RPMI7951 (cell line): ENCODE measurements around the gene LCE6A. TPM values are rescaled to one million over a fixed set of nuclear protein-coding genes. Genes with fewer than 3 reads are reported as not detected.
A peak's percentile ranks its signal among the peaks of the same experiment; 100 is the strongest.

Experiments used
- DNase-seq: peaks from one replicate; pipeline ENCODE4 v3.0.0-alpha.2; 2012; ENCODE audit warnings: low read depth
- total RNA-seq: library from RNA; depleted of rRNA; stranded (reverse); fragments of >200 nt; shearing (Covaris generic); gene quantifications from 2 replicates; pipeline ENCODE4 v1.2.3, GENCODE V29; 2014; rRNA removed

Gene LCE6A
- total RNA-seq, 1 experiment from 2014 or later = not detected

DNA sequence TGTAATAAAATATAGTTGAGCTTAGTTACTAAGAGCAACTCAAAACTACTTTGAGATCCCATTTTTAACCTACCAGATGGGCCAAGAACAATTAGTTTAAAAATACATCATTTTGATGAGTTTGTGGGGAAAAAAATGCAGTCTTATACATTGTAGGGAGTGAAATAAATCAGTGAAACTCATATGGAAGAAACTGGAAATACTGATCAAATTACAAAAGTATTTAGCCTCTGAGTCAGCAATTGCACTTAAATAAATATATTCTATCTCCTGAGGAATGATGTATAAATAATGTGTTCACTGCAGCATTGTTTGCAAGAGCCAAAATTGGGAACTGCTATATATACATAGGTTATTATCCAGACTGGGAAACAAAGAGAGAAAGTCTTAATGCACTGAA lies 30.8 kb downstream of the LCE6A start:
- no peak for DNase-seq

- DNase-seq = no peak
These were observed 34.2 kb downstream of the LCE6A start for GRCh38 chr1:152876827-152877226.

GRCh38 chr1:152878042-152878441 lies 35.4 kb downstream of the LCE6A start, which contains the start of gene SMCP:
Gene SMCP, plus strand, starts transcription at chr1:152878322. Its CDS starts 6,101 bp downstream, at chr1:152884423.
- no peak for DNase-seq

DNA sequence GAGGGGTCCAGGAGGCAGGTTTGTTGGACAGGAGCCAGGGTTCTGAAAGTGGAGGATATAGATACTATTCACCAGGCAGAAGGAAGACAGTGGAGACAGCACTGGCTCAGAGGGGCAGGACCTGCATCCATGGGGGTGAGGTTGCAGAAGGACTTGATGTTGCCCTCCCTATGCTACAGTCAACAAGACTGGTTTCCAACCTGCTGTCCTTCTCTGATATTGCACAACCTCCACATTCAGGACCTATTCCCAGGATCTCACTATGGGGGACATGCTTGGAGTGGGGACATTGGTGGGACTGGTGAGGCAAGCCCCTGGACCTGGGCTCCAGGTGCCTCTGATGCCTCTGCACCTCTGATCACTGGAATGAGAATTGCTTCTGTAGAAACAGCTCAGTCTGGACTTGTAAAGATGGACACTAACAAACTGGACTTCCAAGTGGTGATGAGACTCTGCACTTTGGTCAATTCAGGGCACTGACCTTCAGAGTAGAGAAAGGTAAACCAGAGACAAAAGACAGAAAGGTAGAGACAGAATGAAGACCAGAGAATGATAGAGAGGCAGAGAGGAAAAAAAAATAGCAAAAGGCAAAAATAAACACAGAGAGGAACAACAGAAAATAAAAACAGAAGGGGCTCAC lies 37.0 kb downstream of the LCE6A start:
- DNase-seq = no peak

- DNase-seq = no peak
These were observed 37.7 kb downstream of the LCE6A start for GRCh38 chr1:152880316-152880715.

- DNase-seq = peak; percentile 4
These were observed 38.3 kb downstream of the LCE6A start for GRCh38 chr1:152880907-152881306.

- no peak for DNase-seq
These were observed 41.4 kb downstream of the LCE6A start for GRCh38 chr1:152884085-152884484.

GRCh38 chr1:152884506-152884905 lies 41.9 kb downstream of the LCE6A start:
- no peak for DNase-seq

DNA sequence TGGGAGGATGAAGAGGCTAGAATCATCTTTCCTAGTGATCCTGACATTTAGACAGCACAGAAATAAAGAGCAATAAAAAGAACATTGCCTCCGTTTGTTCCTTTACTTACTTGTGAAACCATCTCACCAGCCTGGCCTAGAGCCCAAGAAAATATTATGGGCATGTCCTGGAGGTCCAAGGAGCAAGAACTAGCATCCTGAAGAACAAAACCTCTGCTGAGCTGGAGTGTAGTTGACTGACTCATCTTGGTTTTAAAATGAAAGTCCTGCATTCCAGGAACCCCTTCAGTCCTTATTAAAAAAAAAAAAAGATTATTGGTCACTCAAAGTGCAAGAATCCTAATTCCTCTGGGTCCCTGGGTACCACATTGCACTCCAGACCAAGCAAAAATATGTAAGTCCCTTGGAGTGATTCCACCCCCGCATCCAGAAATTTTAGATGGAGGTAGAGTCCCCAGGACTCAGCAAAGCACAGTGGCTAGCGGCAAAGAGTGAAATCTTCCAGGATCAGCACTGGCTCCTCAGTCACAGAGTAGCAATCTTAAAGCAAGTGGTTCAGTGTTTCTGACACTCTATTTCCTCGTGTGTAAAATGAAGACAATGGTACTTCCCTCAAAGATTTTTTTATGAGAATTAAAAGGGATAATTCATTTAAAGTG lies 42.4 kb downstream of the LCE6A start:
- DNase-seq = peak; percentile 29

- no peak for DNase-seq
These were observed 43.4 kb downstream of the LCE6A start for GRCh38 chr1:152886085-152886484.

DNA sequence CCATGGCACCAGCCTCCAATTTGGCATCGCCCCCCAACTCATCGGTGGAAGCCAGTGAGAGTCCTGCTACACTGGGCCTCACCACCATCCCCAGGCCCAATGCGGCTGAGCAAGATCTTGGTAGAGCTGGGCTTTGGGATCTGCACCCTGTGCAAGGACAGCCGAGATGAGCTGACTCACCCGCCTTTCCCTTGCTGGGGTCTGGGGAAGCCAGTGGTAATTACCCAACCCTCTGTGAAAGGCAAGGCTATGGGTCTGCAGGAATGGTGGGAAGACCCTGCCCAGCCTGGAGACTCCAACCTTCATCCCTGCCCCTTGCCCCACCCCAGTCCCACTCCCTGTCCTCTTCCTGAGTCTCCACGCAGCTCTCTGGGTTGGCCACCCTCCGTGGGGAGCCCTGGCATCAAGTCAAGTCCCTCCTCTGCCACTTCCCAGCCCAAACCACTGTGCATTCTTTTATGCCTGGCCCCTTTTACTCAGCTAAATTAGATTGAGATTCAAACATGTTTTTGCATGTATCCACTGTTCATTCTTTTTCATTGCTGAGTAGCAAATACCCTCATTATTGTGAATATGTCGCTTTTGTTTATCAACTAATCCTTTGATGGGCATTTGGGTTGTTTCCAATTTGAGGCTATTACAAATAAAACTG lies 44.2 kb downstream of the LCE6A start:
- DNase-seq = no peak

DNA sequence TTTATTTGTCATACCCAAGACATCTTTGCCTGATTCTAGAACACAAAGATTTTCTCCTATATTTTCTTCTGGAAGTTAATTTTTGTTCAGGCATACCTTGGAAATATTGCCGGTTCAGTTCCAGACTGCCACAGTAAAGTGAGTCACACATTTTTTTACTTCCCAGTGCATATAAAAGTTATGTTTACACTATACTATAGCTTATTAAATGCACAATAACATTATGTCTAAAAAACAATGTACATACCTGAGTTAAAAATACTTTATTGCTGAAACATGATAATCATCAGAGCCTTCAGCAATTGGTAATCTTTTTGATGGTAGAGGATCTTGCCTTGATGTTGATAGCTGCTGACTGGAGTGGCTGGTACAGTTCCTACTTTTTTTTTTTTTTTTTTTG lies 45.5 kb downstream of the LCE6A start:
- no peak for DNase-seq

Other genes starting within 250 kb of the LCE6A start
- not detected in 2 replicates for gene LCE3C, start 242.6 kb upstream of the LCE6A start, total RNA-seq
- gene LCE3B, start 229.0 kb upstream of the LCE6A start, total RNA-seq = not detected in 2 replicates
- gene LCE3A, start 219.8 kb upstream of the LCE6A start, total RNA-seq = not detected in 2 replicates
- gene LCE2D, start 179.5 kb upstream of the LCE6A start, total RNA-seq = not detected in 2 replicates
- gene LCE2C, start 167.6 kb upstream of the LCE6A start, total RNA-seq = not detected in 2 replicates
- gene LCE2B, start 156.7 kb upstream of the LCE6A start, total RNA-seq = not detected in 2 replicates
- not detected in 2 replicates for gene LCE2A, start 144.5 kb upstream of the LCE6A start, total RNA-seq
- not detected in 2 replicates for gene LCE4A, start 134.7 kb upstream of the LCE6A start, total RNA-seq
- gene KPRP, start 84.8 kb upstream of the LCE6A start, total RNA-seq = not detected in 2 replicates
- not detected in 2 replicates for gene LCE1F, start 67.7 kb upstream of the LCE6A start, total RNA-seq
- not detected in 2 replicates for gene LCE1E, start 56.6 kb upstream of the LCE6A start, total RNA-seq
- not detected in 2 replicates for gene LCE1D, start 46.1 kb upstream of the LCE6A start, total RNA-seq
- gene LCE1C, start 36.2 kb upstream of the LCE6A start, total RNA-seq = not detected in 2 replicates
- not detected in 2 replicates for gene LCE1B, start 30.9 kb upstream of the LCE6A start, total RNA-seq
- gene LCE1A, start 15.4 kb upstream of the LCE6A start, total RNA-seq = not detected in 2 replicates
- not detected in 2 replicates for gene LCE7A, start 17.1 kb downstream of the LCE6A start, total RNA-seq
- not detected in 2 replicates for gene SMCP, start 35.5 kb downstream of the LCE6A start, total RNA-seq
- not detected in 2 replicates for gene IVL, start 65.7 kb downstream of the LCE6A start, total RNA-seq
- gene SPRR5, start 104.3 kb downstream of the LCE6A start, total RNA-seq = not detected in 2 replicates
- not detected in 2 replicates for gene SPRR4, start 127.8 kb downstream of the LCE6A start, total RNA-seq
- not detected in 2 replicates for gene SPRR1A, start 141.2 kb downstream of the LCE6A start, total RNA-seq
- gene SPRR3, start 158.9 kb downstream of the LCE6A start, total RNA-seq = not detected in 2 replicates
- gene SPRR1B, start 188.3 kb downstream of the LCE6A start, total RNA-seq = not detected in 2 replicates
- not detected in 2 replicates for gene SPRR2D, start 198.3 kb downstream of the LCE6A start, total RNA-seq
- not detected in 2 replicates for gene SPRR2A, start 214.7 kb downstream of the LCE6A start, total RNA-seq
- not detected in 2 replicates for gene SPRR2B, start 228.8 kb downstream of the LCE6A start, total RNA-seq